HG02981 (cell line): ENCODE data around the gene IQCH.

Experiments
- ATAC-seq: cut with Tn5 transposase; IDR thresholded peaks from one replicate; pipeline ENCODE4 v1.9.1; 2021; ENCODE audit warnings: mild to moderate bottlenecking, moderate library complexity; ENCODE audit not compliant: unreplicated experiment

IQCH gene

DNA sequence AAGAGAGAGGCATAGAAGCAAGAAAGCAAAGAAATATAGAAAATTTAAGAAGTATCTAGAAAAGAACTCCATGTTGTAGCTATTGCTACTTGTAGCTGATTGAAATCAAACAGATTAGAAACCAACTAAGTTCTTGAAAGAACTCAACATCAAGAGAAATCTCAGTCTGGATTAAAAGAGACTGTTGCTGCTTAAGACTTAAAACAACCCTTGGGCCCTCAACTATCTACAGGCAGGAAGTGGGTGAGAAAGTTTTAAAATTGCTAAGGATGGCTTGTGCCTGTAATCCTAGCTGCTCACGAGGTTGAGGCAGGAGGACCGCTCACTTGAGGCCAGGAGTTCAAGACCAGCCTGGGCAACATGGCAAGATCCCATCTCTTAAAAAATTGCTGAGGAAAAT, 227.1 kb downstream of the IQCH start:
- ATAC-seq = no peak

DNA sequence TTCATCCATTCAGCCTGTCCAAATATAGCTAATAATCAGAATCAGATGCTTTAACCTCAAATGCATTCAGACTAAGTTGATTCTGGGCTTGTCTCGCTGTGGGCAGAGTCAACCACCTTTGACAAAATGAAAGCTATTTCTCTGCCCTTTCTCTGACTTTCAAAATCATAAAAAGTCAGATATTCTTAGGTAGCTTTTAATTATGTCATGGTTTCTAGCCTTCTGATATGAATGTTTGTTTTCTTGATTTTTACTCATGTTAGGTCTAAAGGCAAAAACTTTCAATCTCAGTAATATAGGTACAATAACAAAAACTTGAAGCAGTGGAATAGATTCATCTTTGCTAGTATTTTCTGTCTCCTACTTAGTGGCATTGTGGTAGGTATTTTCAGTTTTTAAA, 241.0 kb downstream of the IQCH start:
- no peak for ATAC-seq

DNA sequence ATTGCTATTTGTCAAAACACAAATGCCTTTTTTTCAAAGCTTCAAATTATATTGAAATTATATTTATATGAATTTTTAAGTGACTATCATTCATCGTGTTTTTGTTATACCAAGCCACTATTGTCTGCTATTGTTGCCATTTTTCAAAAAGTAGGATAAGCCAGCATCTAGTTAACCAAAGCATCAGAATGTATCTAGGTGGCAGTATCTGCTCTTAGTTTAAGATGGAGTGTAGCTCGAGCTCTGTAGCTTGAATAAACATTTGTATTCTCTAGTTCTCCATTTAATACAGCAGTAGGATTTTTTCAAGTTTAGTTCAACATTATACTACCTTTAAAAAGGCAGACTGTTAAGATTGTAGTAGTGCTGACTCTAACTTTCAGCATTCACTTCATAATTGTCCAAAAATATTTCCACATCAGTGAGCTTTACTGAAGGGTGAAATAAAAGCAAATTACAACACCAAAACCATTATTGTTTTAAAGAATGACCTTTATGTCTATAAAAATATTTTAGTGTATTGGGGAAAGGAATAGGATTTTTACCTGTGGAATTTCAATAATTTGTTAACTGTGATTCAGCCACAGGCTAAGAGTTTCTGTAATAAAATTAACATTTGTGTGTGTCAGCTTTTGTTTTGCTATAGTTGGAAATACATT, 246.7 kb downstream of the IQCH start:
- ATAC-seq = no peak

DNA sequence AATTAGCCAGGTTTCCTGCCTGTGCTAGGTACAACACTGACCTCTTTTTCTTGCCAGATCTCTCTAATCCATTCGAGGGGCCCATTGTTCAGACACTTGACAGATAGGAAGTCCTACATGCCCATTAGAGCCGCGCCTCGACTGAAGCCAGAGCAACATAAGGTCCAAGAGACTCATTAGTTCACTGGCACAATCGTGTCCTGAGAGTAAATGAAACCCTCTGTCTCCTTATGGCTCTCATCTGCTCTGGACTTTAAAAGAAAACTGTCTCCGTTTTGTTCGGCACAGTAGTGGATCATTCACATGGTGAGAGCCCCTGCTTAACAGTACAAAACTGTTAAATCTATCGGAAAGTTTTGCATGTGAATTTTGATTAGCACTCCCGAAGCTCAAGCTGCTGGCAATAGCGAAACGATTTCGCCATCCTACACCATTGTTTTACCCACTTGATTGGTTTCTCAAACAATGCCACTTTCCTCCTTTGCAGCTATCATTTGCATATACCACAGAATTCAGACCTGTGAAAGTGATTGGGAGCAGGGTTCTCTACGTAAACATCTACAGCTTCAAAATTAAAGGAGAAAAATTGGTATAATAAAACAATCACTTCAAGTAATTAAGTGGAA, 247.4 kb downstream of the IQCH start:
- no peak for ATAC-seq

DNA sequence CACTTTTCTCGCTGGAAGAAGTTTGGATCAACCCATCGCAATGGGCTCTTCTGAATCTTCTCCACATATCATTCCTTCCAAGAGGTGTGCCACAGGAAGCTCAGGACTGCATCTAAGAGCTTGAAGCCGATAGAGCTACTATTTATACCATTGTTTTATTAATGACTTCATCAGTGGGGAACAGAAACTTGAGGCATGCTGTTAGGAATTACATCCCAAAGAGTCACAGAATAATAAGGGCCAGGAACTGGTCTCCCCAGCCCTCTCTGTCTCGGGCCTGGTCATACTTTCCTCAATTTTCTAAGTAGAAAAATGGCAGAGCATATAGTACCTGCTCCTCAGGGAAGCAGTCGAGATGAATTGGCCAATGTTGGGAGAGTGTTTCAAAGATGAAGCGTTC, 249.5 kb downstream of the IQCH start:
- no peak for ATAC-seq

DNA sequence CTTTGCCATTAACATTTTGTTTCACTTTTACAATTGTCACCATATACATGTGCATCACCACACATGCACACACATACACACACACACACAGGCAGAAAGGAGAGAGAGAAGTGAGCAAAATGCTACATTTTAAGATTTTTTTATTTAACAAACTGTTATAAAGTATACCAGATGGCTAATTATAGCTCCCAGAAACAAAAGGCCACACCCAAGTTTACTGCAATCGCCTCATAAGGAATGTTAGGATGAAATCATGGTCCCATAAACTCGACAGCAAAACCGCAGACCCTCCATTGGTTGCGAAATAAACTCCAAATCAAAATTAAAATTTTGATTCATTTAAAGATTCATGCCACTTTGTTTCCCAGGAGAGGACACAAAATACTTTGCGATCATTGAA, 250.2 kb downstream of the IQCH start:
- no peak for ATAC-seq

DNA sequence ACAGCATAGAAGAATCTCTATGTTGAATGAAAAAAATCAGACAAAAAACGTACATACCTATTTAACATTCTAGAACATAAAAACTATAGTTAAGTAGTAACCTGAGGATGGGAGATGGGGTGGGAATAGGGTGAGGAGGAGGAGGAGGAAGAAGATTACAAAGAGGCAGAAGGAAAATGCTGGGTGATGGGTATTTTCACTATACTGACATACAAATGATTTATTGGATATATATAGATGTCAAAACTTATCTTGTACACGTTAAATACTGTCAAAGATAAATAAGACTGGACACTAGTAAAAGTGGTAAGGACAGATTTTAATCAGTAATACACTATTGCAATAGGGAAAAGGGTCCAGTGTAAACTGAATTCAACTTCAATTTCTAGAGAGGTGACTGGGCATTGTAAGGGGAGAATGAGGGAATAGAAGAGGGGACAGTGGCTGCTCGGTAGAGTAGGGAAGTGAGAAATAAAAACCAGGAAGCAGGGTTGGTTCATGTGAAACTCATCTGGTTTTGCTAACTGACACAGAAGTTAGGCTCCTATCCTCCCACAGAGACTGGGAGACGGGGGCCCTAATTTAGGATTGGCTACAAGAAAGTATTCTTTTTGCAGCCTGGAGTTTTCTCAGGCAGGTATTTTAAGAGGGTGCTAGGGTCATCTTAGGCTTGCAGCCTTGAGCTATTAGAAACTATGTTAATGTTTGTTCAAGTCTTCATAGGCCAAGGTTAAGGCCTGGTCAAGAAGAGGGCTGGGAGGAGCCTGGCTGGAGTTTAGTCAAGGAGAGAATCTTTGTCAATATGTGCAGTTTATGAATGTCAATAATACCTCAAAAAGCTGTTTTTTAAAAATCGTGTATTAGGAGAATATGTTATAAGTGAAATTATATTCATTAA, 251.3 kb downstream of the IQCH start:
- ATAC-seq = no peak

DNA sequence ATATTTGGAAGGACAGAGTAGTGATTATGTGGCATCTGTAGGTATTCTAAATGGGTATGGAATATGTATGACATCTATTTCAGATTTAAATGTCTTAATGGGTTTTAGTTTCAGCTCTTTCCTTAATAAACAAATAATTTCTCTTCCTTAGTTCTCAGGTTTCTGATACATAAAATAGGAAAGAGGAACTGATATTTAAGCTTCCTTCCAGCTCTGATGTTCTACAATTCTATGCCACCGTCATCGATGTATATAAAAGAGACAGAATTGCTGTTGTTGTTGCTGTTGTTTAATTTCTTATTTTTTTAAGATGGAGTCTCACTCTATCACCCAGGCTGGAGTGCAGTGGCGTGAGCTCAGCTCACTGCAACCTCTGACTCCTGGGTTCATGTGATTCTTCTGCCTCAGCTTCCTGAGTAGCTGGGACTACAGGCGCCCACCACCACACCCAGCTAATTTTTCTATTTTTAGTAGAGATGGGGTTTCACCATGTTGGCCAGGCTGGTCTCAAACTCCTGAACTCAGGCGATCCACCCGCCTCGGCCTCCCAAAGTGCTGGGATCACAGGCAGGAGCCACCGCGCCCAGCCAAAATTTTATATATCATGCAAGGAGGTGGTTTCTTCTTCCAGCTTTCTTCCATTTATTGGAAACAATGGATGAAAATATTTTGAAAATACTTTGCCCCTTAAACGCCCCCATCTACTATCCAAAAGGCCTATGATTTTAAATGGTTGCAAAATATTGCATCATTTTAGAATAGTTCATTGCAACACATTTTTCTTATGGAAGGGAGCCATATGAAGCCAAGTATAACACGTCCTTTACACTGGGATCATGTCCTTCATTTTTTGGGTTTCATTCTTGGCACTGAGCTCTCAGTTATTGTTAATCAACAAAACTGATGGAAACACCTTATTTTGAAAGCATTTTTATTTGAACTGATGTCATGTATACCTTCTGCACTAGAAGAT, 252.5 kb downstream of the IQCH start:
- no peak for ATAC-seq

DNA sequence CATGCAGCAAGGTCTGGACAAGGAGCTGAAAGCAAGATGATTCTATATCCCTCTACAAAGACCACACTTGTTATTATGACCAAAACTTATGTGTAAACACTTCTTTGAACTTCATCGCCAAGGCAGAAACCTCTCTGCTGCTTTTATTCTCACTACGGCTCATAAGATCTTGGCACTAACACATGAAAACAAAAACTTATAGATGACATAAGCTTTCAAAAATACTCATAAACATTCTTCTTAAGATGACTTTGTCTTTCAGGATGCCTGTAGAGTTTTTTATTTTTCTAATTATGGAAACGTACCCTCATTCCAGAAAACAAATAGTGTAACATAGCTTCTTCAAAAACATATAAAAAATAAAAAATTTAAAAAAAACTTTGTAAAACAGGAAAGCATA, 253.8 kb downstream of the IQCH start:
- no peak for ATAC-seq

DNA sequence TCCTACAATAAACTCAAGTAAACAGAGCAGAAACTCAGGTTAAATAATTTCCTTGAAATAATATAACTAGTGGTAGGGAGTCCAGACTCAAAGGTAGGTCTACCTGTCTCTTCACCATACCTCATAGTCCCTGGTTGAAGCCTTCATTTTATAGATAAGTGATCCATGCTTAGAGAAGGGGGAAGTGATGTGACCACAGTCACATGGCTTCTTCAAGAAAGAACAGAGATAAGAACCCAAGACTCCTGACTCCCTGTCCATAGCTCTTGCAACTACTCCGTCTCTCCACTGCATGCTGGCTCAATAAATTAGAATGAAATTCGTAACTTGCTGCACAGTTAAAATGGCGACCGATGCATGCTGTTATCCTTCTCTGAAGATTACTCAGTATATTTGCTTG, 255.3 kb downstream of the IQCH start:
- ATAC-seq = no peak

DNA sequence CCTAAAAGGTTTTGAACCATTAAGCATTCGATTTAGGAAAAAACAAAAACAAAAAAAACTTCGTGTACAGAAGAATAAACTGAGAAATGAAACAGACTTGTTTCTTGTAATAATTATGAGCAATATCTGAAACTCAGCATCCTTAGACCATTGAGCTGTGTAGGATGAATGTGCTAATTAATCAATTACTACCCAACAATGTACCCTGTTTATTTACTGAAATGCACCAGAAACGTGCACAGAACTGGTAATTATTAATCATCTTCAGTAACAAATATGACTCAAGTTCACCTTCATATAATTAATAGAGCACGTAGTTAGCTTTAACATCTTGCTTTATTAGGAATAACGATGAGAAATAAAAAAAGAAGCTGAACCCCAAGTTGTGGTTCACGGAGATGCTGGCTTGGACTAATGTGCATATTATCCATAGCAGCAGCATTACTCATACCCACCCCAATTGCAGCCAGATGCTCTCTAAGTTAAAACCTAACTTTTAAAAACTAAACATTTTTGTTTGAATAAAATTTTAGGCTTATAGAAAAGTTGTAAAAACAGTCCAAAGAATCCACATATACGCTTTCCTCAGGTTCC, 256.1 kb downstream of the IQCH start:
- ATAC-seq = no peak

DNA sequence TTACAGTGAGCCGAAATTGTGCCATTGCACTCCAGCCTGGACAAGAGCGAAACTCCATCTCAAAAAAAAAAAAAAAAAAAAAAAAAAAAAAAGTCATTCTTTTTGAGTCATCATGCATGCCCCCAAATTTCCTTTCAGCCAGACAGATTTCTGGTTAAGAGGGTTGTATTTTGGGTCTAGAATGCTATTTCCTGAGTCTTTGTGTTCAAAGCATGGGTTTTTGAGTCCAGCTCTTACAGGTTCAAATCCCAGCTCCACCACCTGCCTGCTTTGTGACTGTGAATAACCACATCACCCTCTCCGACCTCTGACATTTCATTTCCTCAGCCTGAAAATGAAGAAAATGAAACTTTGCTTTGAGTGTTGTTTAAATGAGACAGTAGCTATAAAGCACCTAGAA, 257.0 kb downstream of the IQCH start:
- no peak for ATAC-seq

DNA sequence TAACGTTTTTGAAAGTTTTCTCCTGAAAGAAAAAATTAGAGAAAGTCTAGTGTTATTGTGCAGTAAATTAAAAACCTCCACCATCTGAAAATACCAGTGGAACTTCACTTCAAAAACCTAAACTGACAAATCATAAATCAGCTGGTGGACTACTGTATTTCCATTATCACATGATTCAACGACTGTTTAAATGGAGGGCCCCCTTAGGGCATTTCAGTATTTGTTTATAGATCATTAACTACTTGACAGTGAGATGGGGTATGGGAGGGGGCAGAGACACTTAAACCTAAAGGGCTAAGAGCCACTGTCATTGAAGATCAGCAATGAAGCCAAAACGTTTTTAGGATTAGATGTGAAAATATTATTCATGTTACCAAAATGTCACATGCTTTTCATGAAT, 257.6 kb downstream of the IQCH start:
- no peak for ATAC-seq

DNA sequence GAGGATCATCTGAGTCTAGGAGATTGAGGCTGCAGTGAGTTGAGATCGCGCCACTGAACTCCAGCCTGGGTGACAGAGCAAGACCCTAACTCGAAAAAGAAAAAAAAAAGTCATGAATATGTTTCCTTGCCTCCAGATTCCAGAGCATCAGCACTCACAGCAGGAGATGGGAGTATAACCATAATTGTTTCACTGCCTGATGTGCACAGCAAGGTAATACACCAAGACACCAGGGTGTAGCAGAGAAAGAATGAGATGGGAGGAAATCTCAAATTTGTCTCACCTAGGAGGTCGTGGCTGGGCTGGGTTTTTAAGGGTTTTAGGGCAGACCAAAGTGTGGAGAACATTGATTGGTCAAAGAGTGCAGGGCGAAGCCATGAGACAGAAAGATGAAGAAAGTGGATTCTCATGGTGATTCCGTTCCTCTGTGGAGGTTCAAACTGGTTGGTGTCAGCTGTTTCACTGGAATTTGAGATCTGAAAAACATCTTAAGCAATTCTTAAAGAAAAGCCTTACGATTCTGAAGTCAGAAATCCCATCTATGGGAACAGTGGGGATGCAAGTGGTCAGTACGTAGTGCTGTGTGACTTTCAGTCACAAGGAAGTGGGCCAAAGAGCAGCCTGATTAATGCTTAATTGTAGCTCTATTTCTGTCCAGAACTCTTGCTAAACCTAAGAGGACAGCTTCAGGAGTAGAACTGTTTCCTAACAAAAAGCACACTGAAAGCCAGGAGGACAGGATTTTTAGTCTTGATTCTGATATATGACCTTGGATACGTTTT, 258.5 kb downstream of the IQCH start:
- no peak for ATAC-seq

DNA sequence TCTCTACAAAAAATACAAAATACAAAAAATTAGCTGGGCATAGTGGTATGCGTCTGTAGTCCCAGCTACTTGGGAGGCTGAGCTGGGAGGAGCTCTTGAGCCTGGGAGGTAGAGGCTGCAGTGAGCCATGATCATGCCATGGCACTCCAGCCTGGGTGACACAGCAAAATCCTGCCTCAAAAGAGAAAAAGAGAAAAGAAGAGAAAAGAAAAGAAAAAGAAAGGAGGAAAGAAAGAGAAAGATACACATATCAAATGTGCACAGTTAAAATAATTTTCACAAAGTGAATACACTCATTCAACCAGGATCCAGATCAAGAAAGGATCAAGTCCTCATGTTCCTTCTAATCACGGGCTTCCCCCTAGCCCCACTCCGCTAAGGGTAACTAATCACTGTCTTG, 260.5 kb downstream of the IQCH start:
- ATAC-seq = no peak

DNA sequence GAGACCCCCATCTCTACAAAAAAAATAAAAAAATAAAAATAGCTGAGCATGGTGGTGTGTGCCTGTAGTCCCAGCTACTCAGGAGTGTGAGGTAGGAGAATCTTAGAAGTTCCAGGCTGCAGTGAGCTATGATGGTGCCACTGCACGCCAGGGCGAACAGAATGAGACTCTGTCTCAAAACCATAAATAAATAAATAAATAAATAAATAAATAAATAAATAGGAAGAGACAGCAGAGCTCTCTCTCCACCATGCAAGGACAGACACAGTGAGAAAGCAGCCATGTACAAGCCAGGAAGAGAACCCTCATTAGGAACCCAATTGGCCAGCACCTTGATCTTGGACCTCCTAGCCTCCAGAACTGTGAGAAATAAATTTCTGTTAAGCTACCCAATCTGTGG, 261.0 kb downstream of the IQCH start:
- ATAC-seq = no peak

DNA sequence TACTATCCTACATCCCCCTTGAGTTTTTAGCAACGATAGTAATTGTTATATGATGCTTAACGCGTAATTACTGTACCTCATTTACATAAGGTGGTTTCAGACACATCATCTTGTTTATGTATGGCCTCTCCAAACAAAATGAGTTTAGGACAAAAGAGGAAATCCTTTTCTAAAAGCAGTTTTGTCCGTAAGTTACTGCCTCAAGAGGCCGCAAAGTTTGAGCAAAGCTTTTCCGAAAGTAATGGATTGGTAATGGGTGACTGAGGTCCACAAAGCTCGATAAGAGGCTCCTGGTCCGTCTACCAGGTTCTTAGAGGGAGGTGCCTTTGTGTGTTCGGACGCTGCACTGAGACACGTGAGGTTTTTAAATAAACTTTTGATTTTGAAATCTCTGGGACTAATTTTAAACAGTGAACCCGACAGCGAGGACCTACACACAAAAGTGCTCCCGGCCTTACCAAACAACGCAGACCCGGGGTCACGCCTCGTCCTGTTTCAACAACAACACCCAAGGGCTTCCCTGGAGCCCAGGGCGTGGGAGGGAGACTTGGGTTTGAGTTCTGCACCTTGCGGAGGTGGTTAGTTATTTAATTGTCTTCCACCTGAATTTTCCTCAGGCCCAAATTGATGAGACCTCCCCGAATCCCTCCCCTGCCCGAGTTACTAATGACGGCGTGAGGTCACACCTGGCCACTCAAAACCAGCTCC, 265.9 kb downstream of the IQCH start:
- no peak for ATAC-seq

DNA sequence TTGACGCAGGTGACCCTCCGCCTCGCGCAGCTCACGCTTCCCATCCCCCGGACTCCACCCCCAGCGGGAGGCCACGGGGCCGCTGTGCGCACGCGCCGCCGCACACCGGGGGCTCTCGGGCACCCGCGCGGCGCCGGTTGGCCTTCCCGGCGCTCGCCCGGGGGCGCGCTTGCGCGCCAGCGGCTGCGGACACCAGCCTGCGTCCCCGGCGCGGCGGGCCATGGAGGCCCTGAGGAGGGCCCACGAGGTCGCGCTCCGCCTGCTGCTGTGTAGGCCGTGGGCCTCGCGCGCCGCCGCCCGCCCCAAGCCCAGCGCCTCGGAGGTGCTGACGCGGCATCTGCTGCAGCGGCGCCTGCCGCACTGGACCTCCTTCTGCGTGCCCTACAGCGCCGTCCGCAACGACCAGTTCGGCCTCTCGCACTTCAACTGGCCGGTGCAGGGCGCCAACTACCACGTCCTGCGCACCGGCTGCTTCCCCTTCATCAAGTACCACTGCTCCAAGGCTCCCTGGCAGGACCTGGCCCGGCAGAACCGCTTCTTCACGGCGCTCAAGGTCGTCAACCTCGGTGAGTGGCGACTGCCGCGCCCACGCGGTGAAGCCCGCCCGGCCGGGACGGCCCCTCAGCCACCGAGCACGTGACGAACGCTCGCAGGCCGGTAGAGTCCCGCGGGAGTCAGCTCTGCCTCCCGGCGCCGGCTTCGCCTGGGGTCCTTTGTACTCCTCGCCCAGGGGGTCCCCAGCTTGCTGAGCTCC, 266.6 kb downstream of the IQCH start, which contains the start of gene C15orf61:
Gene C15orf61, plus strand, starts transcription at position 103 of the 754 bp plus-strand sequence. Its CDS starts 118 bp downstream, at position 221.
- peak; percentile 63 for ATAC-seq
